HAP-1 (cell line): ENCODE results near the gene UNG.
A peak's percentile ranks its signal among the peaks of the same experiment; 100 is the strongest.
"Not testable (repeated sequence)": the region's sequence is repeated elsewhere in the genome, so short reads cannot be mapped to it uniquely, and the experiment has no call there.

Source experiments
- DNase-seq, 2 experiments: peaks; one replicate each; pipeline ENCODE4 v3.0.0-alpha.2; 2016 to 2020; ENCODE audit warnings: low spot score in 2 of 2
- H3K27me3 ChIP-seq: fragments of 250-450 bp; sonication (Bioruptor Pico); 2 replicates; pipeline ENCODE4 v1.5.1; 2020; ENCODE audit warnings: low read depth, mild to moderate bottlenecking, moderate library complexity
- H3K36me3 ChIP-seq: fragments of 250-450 bp; sonication (Bioruptor Pico); replicated peaks from 2 replicates; pipeline ENCODE4 v1.5.1; 2020; ENCODE audit warnings: mild to moderate bottlenecking
- H3K4me1 ChIP-seq: fragments of 250-450 bp; sonication (Bioruptor Pico); 2 replicates; pipeline ENCODE4 v1.5.1; 2020; ENCODE audit warnings: mild to moderate bottlenecking
- H3K4me3 ChIP-seq: fragments of 250-450 bp; sonication (Bioruptor Pico); 2 replicates; pipeline ENCODE4 v1.5.1; 2020; ENCODE audit warnings: mild to moderate bottlenecking, moderate library complexity
- H3K9me3 ChIP-seq: fragments of 250-450 bp; sonication (Bioruptor Pico); 2 replicates; pipeline ENCODE4 v1.5.1; 2020; ENCODE audit warnings: mild to moderate bottlenecking, moderate library complexity
- in situ Hi-C: fragments of 300-500 bp; cut with MboI; formaldehyde crosslinking; loops from 3 replicates; pipeline ENCODE4 v1.14.3; 2020; ENCODE audit warnings: low sequenced_read_pairs, inconsistent platforms, mixed read lengths

UNG gene

GRCh38 chr12:109139360-109139759, 42.0 kb downstream of the UNG start:
- in situ Hi-C loops: no loop called here
- Histone ChIP-seq H3K4me3 (no peak overlapping the region), H3K9me3 (no peaks in the 10 kb centered on the region; the same call in 1 of the 2 replicates), H3K27me3 (0 out of 2 replicates have a peak, but pooled peaks cover 2% of the 10 kb centered on the region), H3K36me3 (no peaks in the 10 kb centered on the region), H3K4me1 (no peaks in the 10 kb centered on the region)
- no peak for DNase-seq

- in situ Hi-C loops: no loop called here
- Histone ChIP-seq H3K4me3 (no peak overlapping the region), H3K27me3 (0 out of 2 replicates have a peak, but pooled peaks cover 2% of the 10 kb centered on the region), H3K36me3 (no peaks in the 10 kb centered on the region), H3K4me1 (no peaks in the 10 kb centered on the region), H3K9me3 (no peaks in the 10 kb centered on the region; the same call in 1 of the 2 replicates)
- no peak for DNase-seq
Measured at GRCh38 chr12:109139791-109140190, 42.4 kb downstream of the UNG start.

- no peak overlapping the region for H3K4me3 ChIP-seq
- no peaks in the 10 kb centered on the region for H3K36me3 ChIP-seq
- 0 out of 2 replicates have a peak, but pooled peaks cover 2% of the 10 kb centered on the region for H3K27me3 ChIP-seq
- H3K4me1 ChIP-seq: no peaks in the 10 kb centered on the region
- no peak for DNase-seq
- H3K9me3 ChIP-seq: no peaks in the 10 kb centered on the region; the same call in 1 of the 2 replicates
- in situ Hi-C loops: no loop called here
Measured at GRCh38 chr12:109140560-109140959, 43.2 kb downstream of the UNG start.

GRCh38 chr12:109144224-109144623, 46.8 kb downstream of the UNG start:
- in situ Hi-C loops: no loop called here
- DNase-seq: no peak
- H3K9me3 ChIP-seq: no peaks in the 10 kb centered on the region; the same call in 1 of the 2 replicates
- H3K36me3 ChIP-seq: no peaks in the 10 kb centered on the region
- no peak overlapping the region for H3K4me3 ChIP-seq
- H3K4me1 ChIP-seq: no peaks in the 10 kb centered on the region
- 0 out of 2 replicates have a peak, but pooled peaks cover 2% of the 10 kb centered on the region for H3K27me3 ChIP-seq

- H3K9me3 ChIP-seq, H3K27me3 ChIP-seq, H3K4me1 ChIP-seq, H3K36me3 ChIP-seq, in situ Hi-C loops, DNase-seq, H3K4me3 ChIP-seq: not testable (repeated sequence)
Measured at GRCh38 chr12:109147126-109147525, 49.7 kb downstream of the UNG start.

GRCh38 chr12:109147954-109148353, 50.6 kb downstream of the UNG start:
- Histone ChIP-seq H3K36me3 (no peaks in the 10 kb centered on the region), H3K4me3 (no peak overlapping the region), H3K9me3 (no peaks in the 10 kb centered on the region; the same call in 1 of the 2 replicates), H3K27me3 (no peaks in the 10 kb centered on the region), H3K4me1 (no peaks in the 10 kb centered on the region)
- in situ Hi-C loops: no loop called here
- DNase-seq: no peak

- no peaks in the 10 kb centered on the region for H3K27me3 ChIP-seq
- H3K4me1 ChIP-seq: peaks cover 5% of the 10 kb centered on the region
- in situ Hi-C loops: no loop called here
- no peak for DNase-seq
- no peaks in the 10 kb centered on the region for H3K36me3 ChIP-seq
- H3K9me3 ChIP-seq: no peaks in the 10 kb centered on the region
- H3K4me3 ChIP-seq: no peak overlapping the region
Measured at GRCh38 chr12:109150124-109150640, 52.8 kb downstream of the UNG start.

GRCh38 chr12:109151457-109151856, 54.1 kb downstream of the UNG start:
- Histone ChIP-seq H3K4me3 (no peak overlapping the region), H3K4me1 (peaks cover 9% of the 10 kb centered on the region), H3K27me3 (no peaks in the 10 kb centered on the region), H3K36me3 (no peaks in the 10 kb centered on the region), H3K9me3 (no peaks in the 10 kb centered on the region)
- in situ Hi-C loops: no loop called here
- DNase-seq: no peak

GRCh38 chr12:109153821-109154441, 56.5 kb downstream of the UNG start:
- Histone ChIP-seq H3K9me3 (no peaks in the 10 kb centered on the region), H3K4me1 (peaks cover 9% of the 10 kb centered on the region), H3K36me3 (no peaks in the 10 kb centered on the region), H3K4me3 (peak overlapping the region; percentile 57), H3K27me3 (no peaks in the 10 kb centered on the region)
- in situ Hi-C loops: no loop called here
- DNase-seq: peak in 1 of 2 experiments; percentile 14

GRCh38 chr12:109154451-109155438, 57.3 kb downstream of the UNG start:
- no peaks in the 10 kb centered on the region for H3K27me3 ChIP-seq
- peaks cover 9% of the 10 kb centered on the region for H3K4me1 ChIP-seq
- no peaks in the 10 kb centered on the region for H3K9me3 ChIP-seq
- peak; percentile 93 to 95 for DNase-seq
- peak overlapping the region; percentile 57 for H3K4me3 ChIP-seq
- in situ Hi-C loops: no loop called here
- H3K36me3 ChIP-seq: no peaks in the 10 kb centered on the region

- no peak for DNase-seq
- in situ Hi-C loops: no loop called here
- Histone ChIP-seq H3K4me3 (no peak overlapping the region), H3K4me1 (peaks cover 9% of the 10 kb centered on the region), H3K9me3 (no peaks in the 10 kb centered on the region), H3K36me3 (no peaks in the 10 kb centered on the region), H3K27me3 (no peaks in the 10 kb centered on the region)
Measured at GRCh38 chr12:109156036-109156435, 58.6 kb downstream of the UNG start.

GRCh38 chr12:109156586-109156985, 59.2 kb downstream of the UNG start:
- no peak for DNase-seq
- H3K4me1 ChIP-seq: peaks cover 9% of the 10 kb centered on the region
- no peaks in the 10 kb centered on the region for H3K9me3 ChIP-seq
- H3K4me3 ChIP-seq: no peak overlapping the region
- in situ Hi-C loops: no loop called here
- H3K36me3 ChIP-seq: no peaks in the 10 kb centered on the region
- no peaks in the 10 kb centered on the region for H3K27me3 ChIP-seq

- H3K4me1 ChIP-seq: peaks cover 9% of the 10 kb centered on the region
- in situ Hi-C loops: no loop called here
- H3K36me3 ChIP-seq: no peaks in the 10 kb centered on the region
- no peaks in the 10 kb centered on the region for H3K27me3 ChIP-seq
- no peak for DNase-seq
- no peaks in the 10 kb centered on the region for H3K9me3 ChIP-seq
- H3K4me3 ChIP-seq: no peak overlapping the region
Measured at GRCh38 chr12:109157986-109158385, 60.6 kb downstream of the UNG start.

- Histone ChIP-seq H3K9me3 (no peaks in the 10 kb centered on the region), H3K4me1 (peaks cover 1% of the 10 kb centered on the region), H3K4me3 (no peak overlapping the region), H3K27me3 (no peaks in the 10 kb centered on the region), H3K36me3 (no peaks in the 10 kb centered on the region)
- in situ Hi-C loops: no loop called here
- DNase-seq: no peak
Measured at GRCh38 chr12:109160433-109160832, 63.0 kb downstream of the UNG start.
